Lower leg skin (tissue), 3 donors: ENCODE measurements around the gene SCFD2.

ENCODE experiments used
- POLR2A ChIP-seq, 2 donors: fragments of 450-650 bp; IDR thresholded peaks; one replicate each; pipeline ENCODE4 v1.6.1; 2016 to 2017; ENCODE audit warnings: antibody characterized with exemption in 2 of 2, mild to moderate bottlenecking in 1 of 2, moderate library complexity in 1 of 2
- TF ChIP-seq, protein P1 (sequence below), 3 donors: fragments of 450-650 bp; IDR thresholded peaks; one replicate each; pipeline ENCODE4 v1.5.1; 2016; ENCODE audit warnings: antibody characterized with exemption in 3 of 3, mild to moderate bottlenecking in 3 of 3, moderate library complexity in 2 of 3

DNA sequence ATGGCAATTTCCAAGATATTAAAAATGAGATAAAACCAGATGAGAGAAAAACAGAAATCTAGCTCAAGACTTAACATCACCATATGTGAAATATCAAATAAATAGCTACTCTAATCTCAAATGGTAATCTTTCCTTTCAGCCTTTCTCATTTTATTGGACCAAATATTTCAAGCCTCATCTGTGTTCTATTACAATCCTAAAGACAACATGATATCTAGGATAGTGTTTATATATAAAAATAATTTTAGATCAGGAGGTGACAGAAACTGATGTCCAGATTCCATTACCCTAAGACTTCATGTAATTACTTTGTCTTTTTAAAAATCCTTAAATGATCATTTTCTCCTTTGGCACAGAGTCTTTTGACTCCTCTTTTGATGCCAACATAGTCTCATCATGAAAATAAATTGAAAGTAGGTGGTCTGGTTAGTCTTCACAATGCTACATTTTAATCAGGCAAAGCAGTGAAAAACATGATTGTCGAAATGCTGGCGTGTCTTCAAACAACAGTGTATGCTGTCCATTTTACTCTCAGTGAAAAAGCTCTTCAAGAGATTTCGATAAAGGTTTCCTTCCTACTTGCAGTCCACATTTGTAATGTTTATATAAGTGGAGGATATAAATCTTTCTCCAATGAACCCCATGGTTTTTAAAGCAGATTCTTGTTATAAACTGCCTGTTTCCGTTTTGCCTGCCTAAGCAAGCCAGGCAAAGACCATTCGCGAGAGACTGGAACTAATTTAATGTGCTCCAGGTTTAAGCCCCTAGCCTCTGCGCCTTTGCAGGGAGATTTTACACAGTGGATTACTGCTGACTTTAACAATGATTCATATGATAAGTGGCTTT is 169.8 kb downstream of the SCFD2 start:
- TF ChIP-seq, protein P1, sequence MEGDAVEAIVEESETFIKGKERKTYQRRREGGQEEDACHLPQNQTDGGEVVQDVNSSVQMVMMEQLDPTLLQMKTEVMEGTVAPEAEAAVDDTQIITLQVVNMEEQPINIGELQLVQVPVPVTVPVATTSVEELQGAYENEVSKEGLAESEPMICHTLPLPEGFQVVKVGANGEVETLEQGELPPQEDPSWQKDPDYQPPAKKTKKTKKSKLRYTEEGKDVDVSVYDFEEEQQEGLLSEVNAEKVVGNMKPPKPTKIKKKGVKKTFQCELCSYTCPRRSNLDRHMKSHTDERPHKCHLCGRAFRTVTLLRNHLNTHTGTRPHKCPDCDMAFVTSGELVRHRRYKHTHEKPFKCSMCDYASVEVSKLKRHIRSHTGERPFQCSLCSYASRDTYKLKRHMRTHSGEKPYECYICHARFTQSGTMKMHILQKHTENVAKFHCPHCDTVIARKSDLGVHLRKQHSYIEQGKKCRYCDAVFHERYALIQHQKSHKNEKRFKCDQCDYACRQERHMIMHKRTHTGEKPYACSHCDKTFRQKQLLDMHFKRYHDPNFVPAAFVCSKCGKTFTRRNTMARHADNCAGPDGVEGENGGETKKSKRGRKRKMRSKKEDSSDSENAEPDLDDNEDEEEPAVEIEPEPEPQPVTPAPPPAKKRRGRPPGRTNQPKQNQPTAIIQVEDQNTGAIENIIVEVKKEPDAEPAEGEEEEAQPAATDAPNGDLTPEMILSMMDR (IDR thresholded peaks at IDR 0.05): no peak
- no peak for TF ChIP-seq POLR2A (IDR thresholded peaks at IDR 0.05)
